Measurements from ENCODE around the gene DOLPP1. TPM values are rescaled to one million over a fixed set of nuclear protein-coding genes. Genes with fewer than 3 reads are reported as not detected.

Gene DOLPP1
- total RNA-seq, 4 donors from 2014 or later: 15.7 to 52.4 (median 38.2) TPM

GRCh38 chr9:129097671-129098306 lies 16.9 kb downstream of the DOLPP1 start:
- intact Hi-C loops (cut with DNase I; ENCODE audit: low total_unique reads): no loop called here
- TF ChIP-seq, protein P1, sequence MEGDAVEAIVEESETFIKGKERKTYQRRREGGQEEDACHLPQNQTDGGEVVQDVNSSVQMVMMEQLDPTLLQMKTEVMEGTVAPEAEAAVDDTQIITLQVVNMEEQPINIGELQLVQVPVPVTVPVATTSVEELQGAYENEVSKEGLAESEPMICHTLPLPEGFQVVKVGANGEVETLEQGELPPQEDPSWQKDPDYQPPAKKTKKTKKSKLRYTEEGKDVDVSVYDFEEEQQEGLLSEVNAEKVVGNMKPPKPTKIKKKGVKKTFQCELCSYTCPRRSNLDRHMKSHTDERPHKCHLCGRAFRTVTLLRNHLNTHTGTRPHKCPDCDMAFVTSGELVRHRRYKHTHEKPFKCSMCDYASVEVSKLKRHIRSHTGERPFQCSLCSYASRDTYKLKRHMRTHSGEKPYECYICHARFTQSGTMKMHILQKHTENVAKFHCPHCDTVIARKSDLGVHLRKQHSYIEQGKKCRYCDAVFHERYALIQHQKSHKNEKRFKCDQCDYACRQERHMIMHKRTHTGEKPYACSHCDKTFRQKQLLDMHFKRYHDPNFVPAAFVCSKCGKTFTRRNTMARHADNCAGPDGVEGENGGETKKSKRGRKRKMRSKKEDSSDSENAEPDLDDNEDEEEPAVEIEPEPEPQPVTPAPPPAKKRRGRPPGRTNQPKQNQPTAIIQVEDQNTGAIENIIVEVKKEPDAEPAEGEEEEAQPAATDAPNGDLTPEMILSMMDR (IDR thresholded peaks at IDR 0.05): no peak
- TF ChIP-seq POLR2AphosphoS5 (IDR thresholded peaks at IDR 0.05) (no peak), EP300 (IDR thresholded peaks at IDR 0.05; ENCODE audit: low read depth) (no peak), POLR2A (IDR thresholded peaks at IDR 0.05) (no peak)
- WGBS, 2 donors (ENCODE audit: low coverage in 1 of 2): 90 to 93% methylated on average over 2 to 7 of the region's 16 CpGs
- peaks cover 0 to 2% (median under 1%) of the 10 kb centered on the region in 4 donors for H3K4me1 ChIP-seq
- peaks cover 0 to 19% (median 8%) of the 10 kb centered on the region in 4 donors for H3K36me3 ChIP-seq
- H3K4me3 ChIP-seq: no peak overlapping the region
- DNase-seq: no peak
- in situ Hi-C loops (cut with MboI; ENCODE audit: low pct_ligation_motif_present in 1 of 4, low pct_unique_long_range_greater_than_20kb in 1 of 4, low sequenced_read_pairs in 3 of 4): no loop called here
- no peak overlapping the region for H3K27ac ChIP-seq
- H3K9me3 ChIP-seq: no peaks in the 10 kb centered on the region
- no peaks in the 10 kb centered on the region for H3K27me3 ChIP-seq

DNA sequence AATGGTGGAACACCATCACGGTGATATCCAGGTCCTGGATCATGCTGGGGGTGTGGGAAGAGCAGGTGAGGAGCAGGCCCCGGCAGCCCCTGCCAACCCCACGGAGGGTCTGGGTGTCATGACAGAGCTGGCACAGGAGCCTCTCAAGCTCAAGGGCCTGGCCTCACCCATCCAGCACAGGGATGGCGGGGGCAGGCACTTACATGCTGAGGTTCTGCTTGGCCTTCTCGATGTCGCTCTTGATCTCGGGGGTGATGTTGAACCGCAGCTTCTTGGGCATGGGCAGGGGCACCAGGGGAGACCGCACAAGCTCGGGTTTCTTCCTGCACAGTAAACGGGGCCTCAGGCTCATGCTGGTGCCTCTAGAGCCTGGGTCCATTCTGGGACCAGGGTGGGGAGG lies 17.4 kb downstream of the DOLPP1 start:
- TF ChIP-seq, protein P1 (IDR thresholded peaks at IDR 0.05): no peak
- no peak for TF ChIP-seq EP300 (IDR thresholded peaks at IDR 0.05; ENCODE audit: low read depth)
- no peak overlapping the region for H3K4me3 ChIP-seq
- H3K9me3 ChIP-seq: no peaks in the 10 kb centered on the region
- H3K27me3 ChIP-seq: no peaks in the 10 kb centered on the region
- 89% methylated on average over 8 of the region's 11 CpGs; no CpG with 5 or more reads in 1 of the 2 donors for WGBS, 2 donors (ENCODE audit: low coverage in 1 of 2)
- H3K36me3 ChIP-seq: peaks cover 0 to 19% (median 8%) of the 10 kb centered on the region in 4 donors
- H3K4me1 ChIP-seq: peaks cover 0 to 7% (median 3%) of the 10 kb centered on the region in 4 donors
- H3K27ac ChIP-seq: no peak overlapping the region
- intact Hi-C loops (cut with DNase I; ENCODE audit: low total_unique reads): no loop called here
- in situ Hi-C loops (cut with MboI; ENCODE audit: low pct_ligation_motif_present in 1 of 4, low pct_unique_long_range_greater_than_20kb in 1 of 4, low sequenced_read_pairs in 3 of 4): no loop called here
- DNase-seq: no peak

DNA sequence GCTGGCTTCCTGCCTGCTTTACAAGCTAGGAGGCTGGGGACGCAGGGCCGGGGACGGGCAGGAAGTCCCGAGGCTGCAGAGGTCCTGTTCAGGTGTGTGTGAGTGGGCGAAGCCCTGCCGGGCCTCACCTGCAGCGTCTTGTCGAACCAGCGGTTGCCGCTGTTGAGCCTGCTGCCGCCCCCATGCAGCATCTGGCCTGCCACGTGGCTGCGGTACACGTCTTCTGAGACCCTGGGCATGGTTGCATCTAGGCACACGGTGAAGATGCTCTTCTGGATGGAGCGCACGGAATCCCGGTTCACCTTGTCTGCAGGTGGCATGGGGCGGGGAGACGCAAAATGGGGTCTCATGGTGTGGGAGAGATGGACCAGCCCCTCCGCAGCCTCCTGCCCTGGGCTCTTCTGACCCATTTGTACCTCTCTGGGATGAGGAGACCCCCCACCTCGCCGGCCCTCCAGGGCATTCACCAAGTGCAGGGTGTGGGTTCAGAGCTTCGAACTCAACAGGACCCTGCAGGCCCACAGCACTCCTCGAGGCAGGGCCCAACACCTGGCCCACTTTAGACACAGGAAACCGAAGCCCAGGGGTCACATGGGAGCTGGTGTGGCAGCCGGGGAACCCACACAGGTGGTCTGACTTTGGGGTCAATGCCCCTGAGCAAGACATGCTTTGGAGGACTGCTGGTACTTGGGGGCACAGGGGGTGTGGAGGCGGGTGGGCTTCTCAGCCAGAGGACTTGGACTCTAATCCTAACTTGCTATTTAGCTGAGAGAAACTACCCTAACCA lies 19.7 kb downstream of the DOLPP1 start:
- in situ Hi-C loops (cut with MboI; ENCODE audit: low pct_ligation_motif_present in 1 of 4, low pct_unique_long_range_greater_than_20kb in 1 of 4, low sequenced_read_pairs in 3 of 4) (no loop called here), intact Hi-C loops (cut with DNase I; ENCODE audit: low total_unique reads) (no loop called here)
- no peak overlapping the region for H3K27ac ChIP-seq
- H3K9me3 ChIP-seq: no peaks in the 10 kb centered on the region
- no peak overlapping the region for H3K4me3 ChIP-seq
- WGBS, 2 donors (ENCODE audit: low coverage in 1 of 2): 68% methylated on average over 23 of the region's 28 CpGs; no CpG with 5 or more reads in 1 of the 2 donors
- peaks cover 0 to 16% (median 7%) of the 10 kb centered on the region in 4 donors for H3K36me3 ChIP-seq
- no peak for TF ChIP-seq POLR2AphosphoS5 (IDR thresholded peaks at IDR 0.05)
- no peak for TF ChIP-seq EP300 (IDR thresholded peaks at IDR 0.05; ENCODE audit: low read depth)
- TF ChIP-seq POLR2A (IDR thresholded peaks at IDR 0.05): no peak
- TF ChIP-seq, protein P1 (IDR thresholded peaks at IDR 0.05): no peak
- DNase-seq: no peak
- no peaks in the 10 kb centered on the region for H3K27me3 ChIP-seq
- peaks cover 0 to 7% (median 3%) of the 10 kb centered on the region in 4 donors for H3K4me1 ChIP-seq

- Histone ChIP-seq H3K9me3 (no peaks in the 10 kb centered on the region), H3K4me1 (peaks cover 0 to 7% (median 3%) of the 10 kb centered on the region in 4 donors), H3K4me3 (no peak overlapping the region), H3K36me3 (peaks cover 0 to 10% (median 3%) of the 10 kb centered on the region in 4 donors), H3K27me3 (no peaks in the 10 kb centered on the region), H3K27ac (no peak overlapping the region)
- 94 to 100% methylated on average over 4 to 7 of the region's 7 CpGs for WGBS, 2 donors (ENCODE audit: low coverage in 1 of 2)
- in situ Hi-C loops (cut with MboI; ENCODE audit: low pct_ligation_motif_present in 1 of 4, low pct_unique_long_range_greater_than_20kb in 1 of 4, low sequenced_read_pairs in 3 of 4) (no loop called here), intact Hi-C loops (cut with DNase I; ENCODE audit: low total_unique reads) (no loop called here)
- TF ChIP-seq POLR2AphosphoS5 (IDR thresholded peaks at IDR 0.05) (no peak), EP300 (IDR thresholded peaks at IDR 0.05; ENCODE audit: low read depth) (no peak), POLR2A (IDR thresholded peaks at IDR 0.05) (no peak)
- TF ChIP-seq, protein P1 (IDR thresholded peaks at IDR 0.05): no peak
- DNase-seq: no peak
Observed at GRCh38 chr9:129101279-129101678, 20.4 kb downstream of the DOLPP1 start.

Measured in transverse colon (tissue), 4 donors.